GM13976 (cell line): ENCODE results near the gene KDM4B.

Experiments
- DNase-seq: peaks from one replicate; pipeline ENCODE4 v3.0.0; 2012; ENCODE audit warnings: low spot score
- CTCF ChIP-seq: IDR thresholded peaks from 2 replicates; pipeline ENCODE4 v1.5.1; 2012; ENCODE audit warnings: borderline replicate concordance, mild to moderate bottlenecking; ENCODE audit not compliant: insufficient read depth; ENCODE audit errors: extremely low read depth, missing control alignments, control extremely low read depth
- in situ Hi-C: fragments of 300-500 bp; cut with MboI; formaldehyde crosslinking; loops from one replicate; pipeline ENCODE4 v1.12.0; 2022; ENCODE audit warnings: low sequenced_read_pairs, mixed read lengths, inconsistent platforms; ENCODE audit not compliant: unreplicated experiment

KDM4B gene

GRCh38 chr19:5196832-5197231, 227.9 kb downstream of the KDM4B start:
- in situ Hi-C loops: no loop called here

GRCh38 chr19:5200844-5201243, 231.9 kb downstream of the KDM4B start:
- no peak for TF ChIP-seq CTCF
- no peak for DNase-seq
- in situ Hi-C loops: no loop called here

More at GRCh38 chr19:5196832-5197231, 227.9 kb downstream of the KDM4B start:
- TF ChIP-seq CTCF: no peak
- DNase-seq: no peak

- DNase-seq: no peak
- in situ Hi-C loops: no loop called here
- no peak for TF ChIP-seq CTCF
These were observed 233.6 kb downstream of the KDM4B start for GRCh38 chr19:5202553-5202952.
